Measurements from ENCODE around the gene CAMK2D. TPM values are rescaled to one million over a fixed set of nuclear protein-coding genes. Genes with fewer than 3 reads are reported as not detected.

Gene CAMK2D
- total RNA-seq, 1 experiment from 2014 or later = 21.5 TPM

GRCh38 chr4:113474017-113474416 lies 287.5 kb downstream of the CAMK2D start:
- no peak overlapping the region for H3K4me3 ChIP-seq (ENCODE audit: insufficient read depth, low read depth, low read length)
- H3K36me3 ChIP-seq (replicated peaks; ENCODE audit: control insufficient read depth, insufficient read depth, low read length) = no peaks in the 10 kb centered on the region
- H3K27me3 ChIP-seq (ENCODE audit: control insufficient read depth, insufficient read depth, low read length) = no peaks in the 10 kb centered on the region
- DNase-seq = no peak

- DNase-seq = no peak
- Histone ChIP-seq H3K4me3 (ENCODE audit: insufficient read depth, low read depth, low read length) (no peak overlapping the region), H3K36me3 (replicated peaks; ENCODE audit: control insufficient read depth, insufficient read depth, low read length) (no peaks in the 10 kb centered on the region), H3K27me3 (ENCODE audit: control insufficient read depth, insufficient read depth, low read length) (no peaks in the 10 kb centered on the region)
These were observed 288.7 kb downstream of the CAMK2D start for GRCh38 chr4:113472864-113473263.

DNA sequence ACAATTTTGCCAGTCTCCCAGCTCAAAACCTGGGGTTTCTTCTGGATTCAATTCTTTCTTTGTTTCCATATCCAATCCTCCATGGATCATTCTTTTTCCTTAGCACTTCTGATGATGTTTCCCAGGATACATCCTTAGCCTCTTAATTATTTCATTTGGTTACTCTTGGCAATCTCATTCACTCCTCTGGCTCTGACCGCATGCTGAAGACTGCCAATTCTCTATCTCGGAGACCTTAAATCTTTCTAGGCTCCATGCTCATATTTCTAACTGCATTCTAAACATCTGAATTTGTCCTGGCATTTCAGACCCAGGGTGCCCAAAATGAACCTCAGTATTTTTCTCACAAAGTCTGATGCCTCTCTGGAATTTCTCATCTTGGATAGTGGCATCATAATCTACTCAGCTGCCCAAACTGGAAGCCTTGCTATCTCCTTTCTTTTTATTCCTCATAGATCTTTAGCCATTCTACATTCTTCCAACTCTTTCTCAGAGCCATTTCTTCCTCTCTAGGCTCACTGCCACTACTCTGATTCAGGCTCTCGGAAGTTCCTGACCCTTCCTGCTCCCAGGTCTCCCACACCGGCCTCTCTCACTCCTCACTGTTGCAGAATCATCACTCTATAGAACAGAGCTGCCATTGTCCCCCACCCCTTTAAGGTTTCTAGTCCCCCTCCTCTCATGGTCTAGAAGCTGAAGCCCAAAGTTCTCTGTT lies 290.2 kb downstream of the CAMK2D start:
- H3K27me3 ChIP-seq (ENCODE audit: control insufficient read depth, insufficient read depth, low read length) = no peaks in the 10 kb centered on the region
- no peaks in the 10 kb centered on the region for H3K36me3 ChIP-seq (replicated peaks; ENCODE audit: control insufficient read depth, insufficient read depth, low read length)
- DNase-seq = no peak
- no peak overlapping the region for H3K4me3 ChIP-seq (ENCODE audit: insufficient read depth, low read depth, low read length)

DNA sequence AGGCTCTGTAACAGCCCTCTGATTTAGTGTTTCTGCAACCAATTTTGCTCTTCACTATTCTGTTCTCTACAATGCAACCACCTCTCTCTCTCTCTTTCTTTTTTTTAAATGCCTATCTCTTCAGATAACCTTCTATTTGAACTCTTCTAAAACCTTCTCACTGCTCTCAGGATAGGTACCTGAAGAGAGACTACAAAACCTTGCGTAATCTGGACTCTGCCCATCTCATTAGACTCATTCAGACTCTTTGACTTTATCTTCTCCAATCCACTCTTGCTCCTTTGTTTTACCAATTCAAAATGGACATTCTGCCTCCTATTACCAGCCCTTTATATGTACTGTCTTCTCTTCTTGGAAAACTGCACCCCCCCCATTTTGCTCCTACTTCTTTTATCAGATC lies 291.6 kb downstream of the CAMK2D start:
- Histone ChIP-seq H3K27me3 (ENCODE audit: control insufficient read depth, insufficient read depth, low read length) (no peaks in the 10 kb centered on the region), H3K36me3 (replicated peaks; ENCODE audit: control insufficient read depth, insufficient read depth, low read length) (no peaks in the 10 kb centered on the region), H3K4me3 (ENCODE audit: insufficient read depth, low read depth, low read length) (no peak overlapping the region)
- DNase-seq = no peak

GRCh38 chr4:113469023-113469390 lies 292.5 kb downstream of the CAMK2D start:
- Histone ChIP-seq H3K4me3 (ENCODE audit: insufficient read depth, low read depth, low read length) (no peak overlapping the region), H3K27me3 (ENCODE audit: control insufficient read depth, insufficient read depth, low read length) (no peaks in the 10 kb centered on the region), H3K36me3 (replicated peaks; ENCODE audit: control insufficient read depth, insufficient read depth, low read length) (no peaks in the 10 kb centered on the region)
- no peak for DNase-seq

- no peaks in the 10 kb centered on the region for H3K27me3 ChIP-seq (ENCODE audit: control insufficient read depth, insufficient read depth, low read length)
- no peak overlapping the region for H3K4me3 ChIP-seq (ENCODE audit: insufficient read depth, low read depth, low read length)
- DNase-seq = peak; percentile 7
- no peaks in the 10 kb centered on the region for H3K36me3 ChIP-seq (replicated peaks; ENCODE audit: control insufficient read depth, insufficient read depth, low read length)
These were observed 293.1 kb downstream of the CAMK2D start for GRCh38 chr4:113468165-113469022.

DNA sequence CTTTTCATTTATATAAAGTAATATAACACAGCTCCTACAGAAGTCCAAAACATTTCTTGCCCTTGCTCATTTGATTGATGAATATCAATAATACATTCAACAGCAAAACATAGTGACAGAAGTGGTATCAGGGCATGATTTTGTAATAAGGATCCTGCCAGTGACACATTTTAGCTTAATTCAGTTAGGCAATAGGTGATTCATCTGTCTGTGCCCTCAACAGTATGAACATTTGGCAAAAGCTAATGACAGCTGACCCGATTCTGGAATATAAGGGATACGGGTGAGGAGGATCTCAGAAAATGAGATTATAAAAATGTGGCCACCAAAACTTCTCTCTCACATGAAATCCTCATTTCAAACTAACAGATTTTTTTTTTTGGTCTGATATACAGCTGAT lies 294.0 kb downstream of the CAMK2D start:
- Histone ChIP-seq H3K36me3 (replicated peaks; ENCODE audit: control insufficient read depth, insufficient read depth, low read length) (no peaks in the 10 kb centered on the region), H3K4me3 (ENCODE audit: insufficient read depth, low read depth, low read length) (no peak overlapping the region), H3K27me3 (ENCODE audit: control insufficient read depth, insufficient read depth, low read length) (no peaks in the 10 kb centered on the region)
- no peak for DNase-seq

- no peak for DNase-seq
- no peak overlapping the region for H3K4me3 ChIP-seq (ENCODE audit: insufficient read depth, low read depth, low read length)
- H3K27me3 ChIP-seq (ENCODE audit: control insufficient read depth, insufficient read depth, low read length) = no peaks in the 10 kb centered on the region
- no peaks in the 10 kb centered on the region for H3K36me3 ChIP-seq (replicated peaks; ENCODE audit: control insufficient read depth, insufficient read depth, low read length)
These were observed 299.3 kb downstream of the CAMK2D start for GRCh38 chr4:113462286-113462685.

DNA sequence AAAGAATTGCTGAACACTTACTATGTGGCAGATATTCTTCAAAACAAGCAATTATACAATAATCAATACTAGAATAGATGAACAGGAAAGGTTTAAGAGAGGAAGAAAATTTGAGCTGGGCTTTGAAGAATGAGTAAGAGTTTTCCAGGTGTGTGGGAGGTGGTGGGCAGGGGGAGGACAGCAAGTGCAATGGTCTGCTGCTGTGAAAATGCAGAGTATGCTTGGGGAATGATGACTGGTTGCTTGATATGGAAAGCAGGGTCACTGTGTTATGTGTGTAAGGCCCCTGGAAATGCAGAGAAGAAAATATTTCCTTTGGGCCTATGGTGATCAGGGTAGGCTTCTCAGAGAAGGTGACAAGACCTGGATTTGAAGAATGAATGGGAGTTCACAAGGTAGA lies 300.3 kb downstream of the CAMK2D start:
- DNase-seq = no peak
- H3K4me3 ChIP-seq (ENCODE audit: insufficient read depth, low read depth, low read length) = no peak overlapping the region
- no peaks in the 10 kb centered on the region for H3K27me3 ChIP-seq (ENCODE audit: control insufficient read depth, insufficient read depth, low read length)
- no peaks in the 10 kb centered on the region for H3K36me3 ChIP-seq (replicated peaks; ENCODE audit: control insufficient read depth, insufficient read depth, low read length)

DNA sequence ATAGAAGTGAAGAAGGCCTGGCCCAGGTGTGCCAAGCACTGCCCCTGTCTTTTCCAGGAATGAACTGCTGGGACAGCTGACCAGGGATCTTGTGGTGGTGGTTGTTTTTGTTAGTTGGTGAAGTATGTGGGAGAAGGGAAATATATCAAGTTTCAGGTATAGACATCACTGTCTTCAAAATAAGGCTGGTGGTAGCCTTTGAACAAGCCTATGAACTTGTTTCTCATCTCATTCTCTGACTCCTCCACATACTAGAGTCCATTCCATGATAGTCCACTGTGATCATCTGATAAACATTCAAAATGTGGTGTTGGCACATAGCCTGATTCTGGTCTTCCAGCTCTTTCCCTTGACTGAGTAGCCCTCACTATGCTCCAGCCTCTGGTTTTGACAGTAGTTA lies 303.7 kb downstream of the CAMK2D start:
- H3K36me3 ChIP-seq (replicated peaks; ENCODE audit: control insufficient read depth, insufficient read depth, low read length) = no peaks in the 10 kb centered on the region
- H3K4me3 ChIP-seq (ENCODE audit: insufficient read depth, low read depth, low read length) = no peak overlapping the region
- no peak for DNase-seq
- H3K27me3 ChIP-seq (ENCODE audit: control insufficient read depth, insufficient read depth, low read length) = no peaks in the 10 kb centered on the region

DNA sequence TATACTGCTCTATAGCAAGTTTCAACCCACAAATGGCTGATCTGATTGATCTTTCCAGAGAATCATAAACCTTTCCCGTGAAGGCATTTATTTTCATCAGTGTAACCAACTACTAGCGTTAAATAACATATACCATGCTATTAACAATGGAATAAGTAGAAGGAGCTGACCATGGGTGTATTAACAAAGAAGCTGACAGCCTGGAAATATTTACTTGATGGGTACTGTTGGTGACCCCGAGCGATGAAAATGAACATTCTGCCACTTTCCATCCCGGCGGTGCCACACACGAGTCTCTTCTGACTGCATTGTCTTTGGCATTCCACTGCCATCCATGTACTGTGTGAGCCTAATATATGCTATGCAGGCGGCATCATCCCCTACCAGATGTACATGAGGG lies 304.4 kb downstream of the CAMK2D start:
- DNase-seq = no peak
- no peak overlapping the region for H3K4me3 ChIP-seq (ENCODE audit: insufficient read depth, low read depth, low read length)
- H3K27me3 ChIP-seq (ENCODE audit: control insufficient read depth, insufficient read depth, low read length) = no peaks in the 10 kb centered on the region
- H3K36me3 ChIP-seq (replicated peaks; ENCODE audit: control insufficient read depth, insufficient read depth, low read length) = no peaks in the 10 kb centered on the region

DNA sequence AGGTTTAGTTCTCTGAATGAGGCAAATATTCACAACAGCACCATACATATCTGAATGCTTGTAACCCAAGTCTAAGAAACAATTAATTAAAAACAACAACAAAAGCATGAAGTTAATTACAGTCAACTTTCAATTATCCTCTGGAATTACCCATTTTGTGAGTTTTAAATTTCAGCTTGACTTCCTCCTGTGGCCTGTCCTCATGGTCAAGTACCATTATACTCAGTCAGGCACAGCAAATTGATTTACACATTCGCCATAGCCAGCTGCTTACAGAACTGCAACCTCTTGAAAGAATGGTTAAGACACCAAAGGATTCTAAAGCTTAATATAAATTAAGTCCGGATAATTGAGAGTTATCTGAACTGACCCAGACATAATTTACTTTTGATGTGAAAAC lies 306.5 kb downstream of the CAMK2D start:
- no peak for DNase-seq
- no peaks in the 10 kb centered on the region for H3K27me3 ChIP-seq (ENCODE audit: control insufficient read depth, insufficient read depth, low read length)
- H3K4me3 ChIP-seq (ENCODE audit: insufficient read depth, low read depth, low read length) = no peak overlapping the region
- no peaks in the 10 kb centered on the region for H3K36me3 ChIP-seq (replicated peaks; ENCODE audit: control insufficient read depth, insufficient read depth, low read length)

DNA sequence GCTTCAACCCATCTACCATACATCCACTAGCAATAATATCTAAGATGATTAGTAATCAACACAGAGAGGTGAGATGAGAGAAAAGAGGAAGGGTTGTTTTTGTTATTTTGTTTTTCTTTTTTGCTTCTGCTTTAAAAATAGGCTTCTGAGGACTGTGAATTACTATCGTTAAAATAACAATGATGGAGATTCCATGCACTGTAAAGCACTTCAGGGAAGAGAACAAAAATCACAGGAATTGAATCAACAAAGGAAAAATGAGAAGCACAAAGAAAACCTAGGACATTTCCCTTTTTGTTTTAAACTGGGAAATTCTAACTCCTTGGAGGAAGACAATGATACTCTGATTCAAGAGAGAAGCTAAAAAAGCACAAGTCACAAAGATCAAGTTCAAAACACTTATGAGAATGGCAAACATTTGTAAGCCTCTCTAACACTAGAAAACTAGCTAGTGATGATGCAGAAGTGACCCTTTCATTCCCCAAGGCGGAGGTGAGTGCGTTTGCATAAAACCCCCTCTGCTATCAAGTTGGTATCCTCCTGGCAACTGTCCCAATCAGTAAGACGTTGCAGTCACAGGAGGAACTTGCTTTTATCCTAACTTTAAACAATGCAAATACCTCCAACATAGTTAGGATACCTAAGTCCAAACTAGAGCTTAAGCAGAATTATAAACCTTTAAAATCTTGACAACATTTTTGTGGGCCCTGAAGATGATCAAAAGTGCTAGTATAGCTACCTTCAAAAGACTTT lies 308.5 kb downstream of the CAMK2D start:
- no peaks in the 10 kb centered on the region for H3K27me3 ChIP-seq (ENCODE audit: control insufficient read depth, insufficient read depth, low read length)
- H3K4me3 ChIP-seq (ENCODE audit: insufficient read depth, low read depth, low read length) = no peak overlapping the region
- H3K36me3 ChIP-seq (replicated peaks; ENCODE audit: control insufficient read depth, insufficient read depth, low read length) = no peaks in the 10 kb centered on the region
- DNase-seq = peak; percentile 16

- H3K36me3 ChIP-seq (replicated peaks; ENCODE audit: control insufficient read depth, insufficient read depth, low read length) = no peaks in the 10 kb centered on the region
- H3K4me3 ChIP-seq (ENCODE audit: insufficient read depth, low read depth, low read length) = no peak overlapping the region
- no peaks in the 10 kb centered on the region for H3K27me3 ChIP-seq (ENCODE audit: control insufficient read depth, insufficient read depth, low read length)
- no peak for DNase-seq
These were observed 309.4 kb downstream of the CAMK2D start for GRCh38 chr4:113452152-113452551.
